ENCODE data around the gene ECHDC3.

GRCh38 chr10:11728353-11728752 is 13.8 kb upstream of the ECHDC3 start:
- no peak for TF ChIP-seq POLR2A (IDR thresholded peaks at IDR 0.05; ENCODE audit: low read depth)
- no peak for TF ChIP-seq CTCF (IDR thresholded peaks at IDR 0.05)

All from esophagus muscularis mucosa (tissue), 3 donors.